Activated CD8-positive, alpha-beta memory T cell treated with anti-CD3 and anti-CD28 coated beads, Interleukin-2, amount 50 U/mL, for 4 hours (primary cell): ENCODE measurements around the gene CCDC116.
A peak's percentile ranks its signal among the peaks of the same experiment; 100 is the strongest.
"Not testable (repeated sequence)": the region's sequence is repeated elsewhere in the genome, so short reads cannot be mapped to it uniquely, and the experiment has no call there.

Experiments
- DNase-seq: peaks from one replicate; pipeline ENCODE4 v3.0.0-alpha.2; 2020

CCDC116 gene

DNA sequence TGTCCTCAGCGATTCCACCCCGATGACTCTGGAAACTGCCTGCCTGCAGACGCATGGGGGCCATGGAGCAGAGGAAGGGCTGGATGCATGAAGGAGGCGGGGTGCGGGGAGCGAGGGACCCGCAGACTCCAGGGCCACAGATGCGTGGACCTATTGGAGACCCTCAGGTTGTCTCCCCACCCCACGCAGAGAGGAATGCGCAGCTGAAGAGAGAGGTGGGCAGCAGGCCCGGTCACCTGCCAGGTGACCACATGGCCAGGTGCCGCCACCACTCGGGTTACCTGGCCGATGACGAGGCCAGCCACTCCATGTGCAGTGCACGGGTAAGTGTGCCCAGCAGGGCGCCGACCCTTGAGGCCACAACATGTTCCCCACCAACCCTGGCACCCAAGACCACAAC is 371 bp downstream of the CCDC116 start:
- no peak for DNase-seq

DNA sequence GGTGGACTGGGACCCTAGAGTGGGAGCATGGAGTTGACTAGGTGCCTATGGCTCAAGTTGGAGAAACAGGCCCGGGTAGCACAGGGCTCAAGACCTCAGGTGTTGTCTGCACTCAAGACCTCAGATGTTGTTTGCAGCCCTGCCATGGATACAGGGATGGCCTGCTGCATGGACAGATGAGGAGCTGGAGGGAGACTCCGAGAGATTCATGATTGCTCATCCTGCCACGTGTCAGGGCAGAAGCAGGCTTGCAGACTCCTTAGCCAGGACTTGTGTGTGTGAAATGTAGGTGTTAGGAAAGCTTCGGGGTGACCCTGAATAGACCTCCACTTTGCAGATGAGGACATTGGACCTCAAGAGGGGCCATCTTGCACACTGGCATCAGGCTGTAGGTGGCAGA is 921 bp downstream of the CCDC116 start:
- no peak for DNase-seq

- no peak for DNase-seq
These were observed 1.5 kb downstream of the CCDC116 start for GRCh38 chr22:21634081-21634480.

DNA sequence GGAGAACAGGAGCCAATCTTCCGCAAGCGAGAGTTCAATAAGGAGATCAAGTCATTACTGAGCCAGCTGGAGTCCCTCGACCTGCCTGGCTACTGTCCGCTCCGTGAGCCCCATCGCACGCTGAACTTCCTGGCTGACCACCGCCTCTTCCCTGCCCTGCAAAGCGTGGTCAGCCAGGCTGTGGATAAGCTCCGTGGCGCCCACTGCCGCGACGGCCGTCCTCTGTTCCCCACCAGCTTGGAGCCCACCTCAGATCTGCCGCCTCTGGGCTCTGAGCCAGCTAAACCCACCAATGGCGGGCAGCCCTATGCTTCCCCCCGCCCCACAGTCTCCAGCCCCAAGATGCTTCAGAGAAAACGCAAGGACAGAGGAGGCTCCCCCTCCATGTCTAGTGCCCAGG is 2.3 kb downstream of the CCDC116 start:
- DNase-seq = no peak

GRCh38 chr22:21635771-21636510 is 3.4 kb downstream of the CCDC116 start:
- DNase-seq = no peak

DNA sequence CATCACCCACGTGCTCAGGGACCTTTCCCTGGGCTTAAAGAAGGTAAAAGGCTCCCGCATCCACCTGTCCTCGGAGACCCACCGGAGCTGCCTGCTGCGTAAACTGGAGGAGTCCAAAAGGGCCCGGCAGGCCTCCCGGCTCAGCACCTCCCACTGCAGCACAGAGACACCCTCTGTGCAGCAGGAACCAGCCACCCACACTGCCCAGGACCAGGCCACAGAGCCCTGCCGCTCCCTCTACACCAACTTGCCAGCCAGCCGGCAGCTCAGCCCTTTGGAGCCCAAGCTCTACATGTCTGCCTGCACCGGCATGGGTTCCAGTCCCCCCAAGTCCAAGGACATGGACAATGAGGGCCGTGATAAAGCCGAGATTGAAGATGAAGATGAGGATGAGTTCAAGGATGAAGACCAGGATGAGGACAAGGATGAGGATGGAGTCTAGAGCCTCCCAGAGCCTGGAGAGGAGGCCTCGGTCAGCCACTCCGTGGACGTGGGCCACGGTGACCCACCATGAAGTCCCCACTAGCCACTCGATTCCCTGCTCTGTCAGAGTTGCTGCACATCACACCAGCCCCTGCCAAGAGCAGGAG is 4.2 kb downstream of the CCDC116 start:
- DNase-seq = no peak

DNA sequence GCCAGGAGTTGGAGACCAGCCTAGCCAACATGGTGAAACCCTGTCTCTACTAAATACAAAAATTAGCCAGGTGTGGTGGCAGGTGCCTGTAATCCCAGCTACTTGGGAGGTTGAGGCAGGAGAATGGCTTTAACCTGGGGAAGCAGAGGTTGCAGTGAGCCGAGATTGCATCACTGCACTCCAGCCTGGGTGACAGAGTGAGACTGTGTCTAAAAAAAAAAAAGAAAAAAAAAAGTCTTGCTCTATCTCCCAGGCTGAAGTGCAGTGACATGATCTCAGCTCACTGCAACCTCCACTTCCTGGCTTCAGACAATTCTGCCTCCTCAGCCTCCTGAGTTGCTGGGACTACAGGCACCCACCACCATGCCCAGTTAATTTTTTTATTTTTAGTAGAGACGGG is 4.9 kb downstream of the CCDC116 start:
- DNase-seq = not testable (repeated sequence)

- no peak for DNase-seq
These were observed 6.8 kb downstream of the CCDC116 start for GRCh38 chr22:21639359-21639758.

GRCh38 chr22:21640810-21641209 is 8.2 kb downstream of the CCDC116 start:
- no peak for DNase-seq

GRCh38 chr22:21641417-21641788 is 8.8 kb downstream of the CCDC116 start:
- DNase-seq = no peak

- peak; percentile 97 for DNase-seq
These were observed 9.4 kb downstream of the CCDC116 start, which contains the start of gene SDF2L1 for GRCh38 chr22:21641789-21642583. Gene SDF2L1, plus strand, starts transcription at chr22:21642302. Its CDS starts 35 bp downstream, at chr22:21642337.

DNA sequence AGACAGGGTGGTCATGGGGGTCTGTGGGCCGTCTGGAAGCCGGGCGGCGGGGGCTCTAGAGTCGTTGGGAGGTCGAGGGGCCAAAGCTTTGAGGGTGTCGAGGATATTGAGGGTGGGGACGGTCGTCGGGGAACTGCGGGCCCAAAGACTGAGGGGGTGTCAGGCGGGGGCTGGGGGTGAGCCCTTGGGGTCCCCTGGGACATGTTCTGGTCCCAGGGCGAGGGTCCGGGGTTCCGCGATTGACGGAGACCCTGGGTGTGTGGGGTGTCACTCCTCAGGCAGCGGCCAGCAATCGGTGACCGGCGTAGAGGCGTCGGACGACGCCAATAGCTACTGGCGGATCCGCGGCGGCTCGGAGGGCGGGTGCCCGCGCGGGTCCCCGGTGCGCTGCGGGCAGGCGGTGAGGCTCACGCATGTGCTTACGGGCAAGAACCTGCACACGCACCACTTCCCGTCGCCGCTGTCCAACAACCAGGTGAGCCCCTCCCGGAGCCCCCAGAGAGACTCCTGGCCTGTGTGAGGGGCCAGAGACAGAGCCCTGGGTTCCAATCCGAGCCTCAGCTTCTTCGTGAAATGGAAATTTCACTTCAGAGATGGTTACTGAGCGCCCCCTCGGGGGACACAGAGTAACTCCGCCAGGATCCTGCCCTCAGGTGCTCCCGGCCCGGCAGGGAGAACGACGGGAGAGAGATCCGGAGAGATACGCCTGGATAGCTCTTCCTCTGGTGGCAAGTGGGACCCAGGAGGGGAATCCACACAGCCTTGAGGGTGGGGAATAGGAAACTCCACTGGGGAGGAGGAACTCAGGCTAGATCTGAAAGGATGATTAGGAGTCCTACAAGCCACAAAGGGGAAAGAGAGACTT is 10.3 kb downstream of the CCDC116 start:
- peak; percentile 65 for DNase-seq

DNA sequence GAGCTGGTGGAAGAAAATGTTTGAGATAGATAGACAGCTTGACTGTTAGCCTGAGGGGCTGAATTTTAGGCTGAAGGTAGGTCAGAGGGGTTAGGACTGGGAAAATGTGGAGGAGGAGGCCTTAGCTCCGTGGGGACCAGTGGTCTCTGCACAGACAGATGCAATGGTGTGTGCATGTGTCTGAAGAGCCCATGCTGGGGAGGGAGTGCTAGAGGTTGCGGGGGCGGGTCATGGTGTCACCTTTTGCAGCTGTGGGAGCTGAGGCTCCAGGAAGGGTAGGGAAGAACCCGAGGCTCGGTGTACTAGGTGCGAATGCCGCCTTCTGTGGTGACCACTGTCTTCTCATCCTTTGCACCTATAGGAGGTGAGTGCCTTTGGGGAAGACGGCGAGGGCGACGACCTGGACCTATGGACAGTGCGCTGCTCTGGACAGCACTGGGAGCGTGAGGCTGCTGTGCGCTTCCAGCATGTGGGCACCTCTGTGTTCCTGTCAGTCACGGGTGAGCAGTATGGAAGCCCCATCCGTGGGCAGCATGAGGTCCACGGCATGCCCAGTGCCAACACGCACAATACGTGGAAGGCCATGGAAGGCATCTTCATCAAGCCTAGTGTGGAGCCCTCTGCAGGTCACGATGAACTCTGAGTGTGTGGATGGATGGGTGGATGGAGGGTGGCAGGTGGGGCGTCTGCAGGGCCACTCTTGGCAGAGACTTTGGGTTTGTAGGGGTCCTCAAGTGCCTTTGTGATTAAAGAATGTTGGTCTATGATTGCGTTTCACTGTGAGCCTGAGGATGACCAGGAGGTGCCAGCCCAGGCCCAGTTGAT is 11.2 kb downstream of the CCDC116 start:
- no peak for DNase-seq

GRCh38 chr22:21645513-21645912 is 13.0 kb downstream of the CCDC116 start:
- DNase-seq = not testable (repeated sequence)

DNA sequence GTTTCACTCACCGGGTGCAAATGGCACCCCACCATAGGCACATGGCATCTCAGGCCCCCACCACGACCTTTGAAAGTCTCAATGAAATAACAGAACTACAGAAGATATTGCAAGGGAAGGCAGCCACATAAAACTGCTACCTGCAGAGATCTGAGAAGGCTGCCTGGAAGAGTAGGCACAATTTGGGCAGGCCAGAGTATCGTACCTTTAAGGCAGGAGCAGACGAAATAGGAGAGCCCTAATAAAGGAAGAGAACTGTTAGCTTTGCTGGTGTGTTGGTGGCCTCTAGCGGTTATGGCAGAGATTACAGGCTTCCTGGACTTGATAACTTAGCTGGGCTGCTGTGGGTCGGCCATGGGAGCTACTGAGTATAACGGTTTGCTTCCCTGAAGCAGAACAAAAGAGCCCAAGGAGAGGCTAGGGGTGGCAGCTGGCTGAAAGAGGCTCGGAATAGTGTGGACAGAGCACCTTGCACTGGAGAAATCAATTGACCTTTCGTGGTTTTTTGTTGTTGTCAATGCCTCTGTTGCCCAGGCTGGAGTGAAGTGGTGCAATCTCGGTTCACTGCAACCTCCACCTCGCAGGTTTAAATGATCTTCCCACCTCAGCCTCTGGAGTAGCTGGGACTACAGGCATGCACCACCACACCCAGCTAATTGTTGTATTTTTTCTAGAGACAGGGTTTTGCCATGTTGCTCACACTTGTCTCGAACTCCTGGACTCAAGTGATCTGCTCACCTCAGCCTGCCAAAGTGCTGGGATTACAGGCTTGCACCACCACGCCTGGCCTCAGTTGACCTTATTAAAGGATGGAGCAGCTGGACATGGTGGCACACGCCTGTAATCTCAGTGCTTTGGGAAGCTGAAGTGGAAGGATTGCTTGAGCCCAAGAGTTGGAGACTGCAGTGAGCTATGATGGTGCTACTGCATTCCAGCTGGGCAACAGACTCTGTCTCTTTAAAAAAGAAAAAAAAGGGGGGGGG is 14.3 kb downstream of the CCDC116 start:
- DNase-seq = peak; percentile 77

GRCh38 chr22:21650280-21650679 is 17.7 kb downstream of the CCDC116 start:
- no peak for DNase-seq

- no peak for DNase-seq
These were observed 18.4 kb downstream of the CCDC116 start for GRCh38 chr22:21650823-21651520.

DNA sequence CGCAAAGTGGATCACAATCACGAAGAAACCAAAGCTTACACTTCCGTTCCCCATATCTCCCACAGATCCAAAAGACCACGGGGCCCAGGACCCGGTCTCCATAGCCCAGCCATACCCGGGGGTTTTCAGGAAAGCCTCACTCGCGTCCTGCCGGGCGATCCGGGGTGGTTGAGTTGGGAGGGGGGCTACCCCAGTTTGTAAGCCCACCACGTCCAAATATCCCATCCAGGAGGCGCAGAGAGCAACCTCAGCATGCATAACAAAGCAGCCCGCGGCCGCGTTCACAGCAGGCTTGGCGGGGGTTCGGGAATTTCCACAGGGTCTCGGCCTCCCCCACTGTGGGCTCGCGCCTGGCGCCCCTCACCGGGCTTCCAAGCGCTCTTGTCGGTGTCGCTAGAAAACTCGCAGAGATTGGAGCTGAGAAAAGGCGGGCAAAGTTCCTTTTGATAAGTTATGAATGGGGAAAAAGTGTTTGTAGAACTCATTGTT is 19.0 kb downstream of the CCDC116 start:
- no peak for DNase-seq

DNA sequence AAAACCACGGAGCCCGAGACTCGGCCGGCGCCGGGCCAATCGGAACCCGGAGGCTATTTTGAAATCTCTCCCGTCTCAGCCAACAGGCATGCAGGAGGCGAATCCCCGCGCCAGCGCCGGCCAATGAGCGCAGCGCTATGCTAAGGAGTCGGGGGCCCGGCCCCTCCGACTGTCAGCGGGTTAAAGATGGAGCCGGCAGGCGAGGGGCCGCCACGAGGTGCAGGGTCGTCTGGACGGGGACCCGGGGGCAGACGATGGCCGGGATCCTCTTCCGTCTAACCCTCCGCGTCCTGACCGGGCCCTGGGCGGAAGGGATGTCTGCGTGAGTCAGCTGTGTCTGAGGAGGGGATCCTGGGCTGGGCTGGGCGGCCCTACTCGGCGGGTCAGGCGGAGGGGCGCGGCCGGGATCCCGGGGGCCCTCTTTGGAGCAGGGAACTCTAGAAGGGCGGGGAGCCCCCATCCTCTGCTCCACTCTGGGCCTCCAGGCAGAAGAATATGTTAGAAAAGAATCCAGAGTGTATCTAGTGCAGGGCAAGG is 19.5 kb downstream of the CCDC116 start:
- peak; percentile 78 for DNase-seq
